Uterus (tissue), 2 donors: Measurements from ENCODE around the gene SLX4IP.

Source experiments
- POLR2A ChIP-seq, 2 donors: fragments of 450-650 bp; IDR thresholded peaks; one replicate each; pipeline ENCODE4 v1.6.1; 2016; ENCODE audit warnings: antibody characterized with exemption in 2 of 2, mild to moderate bottlenecking in 1 of 2, moderate library complexity in 1 of 2
- TF ChIP-seq, protein P1 (sequence below), 4 experiments: fragments of 200-600 bp in 2 of 4; fragments of 450-650 bp in 2 of 4; sonication (generic) in 2 of 4; IDR thresholded peaks; one replicate each; pipeline ENCODE4 v1.5.1; 2016 to 2019; ENCODE audit warnings: antibody characterized with exemption in 4 of 4, mild to moderate bottlenecking in 2 of 4, moderate library complexity in 1 of 4

DNA sequence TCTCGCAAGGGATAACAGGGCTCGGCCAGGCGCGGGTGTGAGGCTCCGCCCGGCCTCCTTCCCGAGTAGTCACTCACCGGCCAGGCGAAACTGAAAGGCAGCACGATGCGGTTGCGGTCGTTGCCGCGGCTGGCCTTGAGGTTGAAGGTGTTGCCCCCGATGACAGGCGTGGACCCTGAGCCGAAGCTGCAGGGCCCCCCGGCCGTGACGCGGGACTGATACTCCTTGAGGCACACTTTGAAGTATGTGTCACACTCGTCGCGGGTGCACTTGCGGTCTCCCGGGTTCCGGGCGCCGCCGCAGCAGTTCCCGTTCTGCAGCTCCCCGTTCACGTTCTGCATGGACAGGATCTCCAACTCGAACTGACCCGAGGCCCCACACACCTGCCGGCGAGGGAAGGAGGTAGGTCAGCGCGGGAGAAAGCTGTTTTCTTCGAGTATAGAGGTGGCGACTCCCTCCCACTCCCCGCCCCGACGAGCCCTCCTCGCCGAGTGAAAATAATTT lies 237.6 kb downstream of the SLX4IP start:
- TF ChIP-seq, protein P1, sequence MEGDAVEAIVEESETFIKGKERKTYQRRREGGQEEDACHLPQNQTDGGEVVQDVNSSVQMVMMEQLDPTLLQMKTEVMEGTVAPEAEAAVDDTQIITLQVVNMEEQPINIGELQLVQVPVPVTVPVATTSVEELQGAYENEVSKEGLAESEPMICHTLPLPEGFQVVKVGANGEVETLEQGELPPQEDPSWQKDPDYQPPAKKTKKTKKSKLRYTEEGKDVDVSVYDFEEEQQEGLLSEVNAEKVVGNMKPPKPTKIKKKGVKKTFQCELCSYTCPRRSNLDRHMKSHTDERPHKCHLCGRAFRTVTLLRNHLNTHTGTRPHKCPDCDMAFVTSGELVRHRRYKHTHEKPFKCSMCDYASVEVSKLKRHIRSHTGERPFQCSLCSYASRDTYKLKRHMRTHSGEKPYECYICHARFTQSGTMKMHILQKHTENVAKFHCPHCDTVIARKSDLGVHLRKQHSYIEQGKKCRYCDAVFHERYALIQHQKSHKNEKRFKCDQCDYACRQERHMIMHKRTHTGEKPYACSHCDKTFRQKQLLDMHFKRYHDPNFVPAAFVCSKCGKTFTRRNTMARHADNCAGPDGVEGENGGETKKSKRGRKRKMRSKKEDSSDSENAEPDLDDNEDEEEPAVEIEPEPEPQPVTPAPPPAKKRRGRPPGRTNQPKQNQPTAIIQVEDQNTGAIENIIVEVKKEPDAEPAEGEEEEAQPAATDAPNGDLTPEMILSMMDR (IDR thresholded peaks at IDR 0.05), result no peak
- TF ChIP-seq POLR2A (IDR thresholded peaks at IDR 0.05), result no peak
